ENCODE results near the gene SP140L. TPM values are rescaled to one million over a fixed set of nuclear protein-coding genes. Genes with fewer than 3 reads are reported as not detected.

The SP140L gene
- total RNA-seq, 1 donor from 2014 or later, result 3.4 TPM

DNA sequence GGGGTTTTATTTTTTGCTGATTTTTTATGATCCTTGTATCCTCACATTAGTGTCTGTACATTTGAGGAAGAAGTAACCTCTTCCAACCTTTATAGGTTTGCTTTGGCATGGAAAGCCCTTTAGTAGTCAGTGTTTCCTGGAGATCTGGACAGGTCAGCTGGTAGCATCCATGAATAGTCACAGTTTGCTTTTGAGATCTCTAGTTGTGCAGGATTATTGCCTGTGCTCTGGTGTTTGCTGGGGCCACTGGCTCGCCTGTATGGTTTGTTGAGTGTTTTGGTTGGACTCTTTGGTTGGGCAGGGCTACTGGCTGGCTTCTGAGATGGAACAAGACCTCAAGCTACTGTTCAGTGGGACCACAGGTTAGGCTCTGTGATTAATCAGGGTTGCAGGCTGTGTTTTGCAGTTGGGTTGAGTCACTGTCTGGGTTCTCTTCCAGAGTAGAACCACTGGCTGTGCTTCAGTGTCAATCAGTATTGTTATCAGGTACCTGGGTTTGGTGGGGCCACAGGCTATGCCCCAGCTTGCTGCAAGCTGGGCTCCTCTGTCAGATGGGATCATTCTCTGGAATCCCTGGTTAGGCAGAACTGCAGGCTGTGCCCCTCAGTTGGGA, 20.0 kb downstream of the SP140L start:
- no peak for DNase-seq (ENCODE audit: low spot score, unreplicated experiment)
- Mint-ChIP-seq H3K4me1 (ENCODE audit: low read depth) (peaks cover 1% of the 10 kb centered on the region), H3K9me3 (ENCODE audit: low read depth) (peaks cover 25% of the 10 kb centered on the region), H3K4me3 (ENCODE audit: low read depth) (no peak overlapping the region), H3K27me3 (no peaks in the 10 kb centered on the region), H3K36me3 (ENCODE audit: insufficient read depth) (no peaks in the 10 kb centered on the region), H3K27ac (no peak overlapping the region)
- TF ChIP-seq, protein P1, sequence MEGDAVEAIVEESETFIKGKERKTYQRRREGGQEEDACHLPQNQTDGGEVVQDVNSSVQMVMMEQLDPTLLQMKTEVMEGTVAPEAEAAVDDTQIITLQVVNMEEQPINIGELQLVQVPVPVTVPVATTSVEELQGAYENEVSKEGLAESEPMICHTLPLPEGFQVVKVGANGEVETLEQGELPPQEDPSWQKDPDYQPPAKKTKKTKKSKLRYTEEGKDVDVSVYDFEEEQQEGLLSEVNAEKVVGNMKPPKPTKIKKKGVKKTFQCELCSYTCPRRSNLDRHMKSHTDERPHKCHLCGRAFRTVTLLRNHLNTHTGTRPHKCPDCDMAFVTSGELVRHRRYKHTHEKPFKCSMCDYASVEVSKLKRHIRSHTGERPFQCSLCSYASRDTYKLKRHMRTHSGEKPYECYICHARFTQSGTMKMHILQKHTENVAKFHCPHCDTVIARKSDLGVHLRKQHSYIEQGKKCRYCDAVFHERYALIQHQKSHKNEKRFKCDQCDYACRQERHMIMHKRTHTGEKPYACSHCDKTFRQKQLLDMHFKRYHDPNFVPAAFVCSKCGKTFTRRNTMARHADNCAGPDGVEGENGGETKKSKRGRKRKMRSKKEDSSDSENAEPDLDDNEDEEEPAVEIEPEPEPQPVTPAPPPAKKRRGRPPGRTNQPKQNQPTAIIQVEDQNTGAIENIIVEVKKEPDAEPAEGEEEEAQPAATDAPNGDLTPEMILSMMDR (IDR thresholded peaks at IDR 0.05; ENCODE audit: unreplicated experiment), result no peak

DNA sequence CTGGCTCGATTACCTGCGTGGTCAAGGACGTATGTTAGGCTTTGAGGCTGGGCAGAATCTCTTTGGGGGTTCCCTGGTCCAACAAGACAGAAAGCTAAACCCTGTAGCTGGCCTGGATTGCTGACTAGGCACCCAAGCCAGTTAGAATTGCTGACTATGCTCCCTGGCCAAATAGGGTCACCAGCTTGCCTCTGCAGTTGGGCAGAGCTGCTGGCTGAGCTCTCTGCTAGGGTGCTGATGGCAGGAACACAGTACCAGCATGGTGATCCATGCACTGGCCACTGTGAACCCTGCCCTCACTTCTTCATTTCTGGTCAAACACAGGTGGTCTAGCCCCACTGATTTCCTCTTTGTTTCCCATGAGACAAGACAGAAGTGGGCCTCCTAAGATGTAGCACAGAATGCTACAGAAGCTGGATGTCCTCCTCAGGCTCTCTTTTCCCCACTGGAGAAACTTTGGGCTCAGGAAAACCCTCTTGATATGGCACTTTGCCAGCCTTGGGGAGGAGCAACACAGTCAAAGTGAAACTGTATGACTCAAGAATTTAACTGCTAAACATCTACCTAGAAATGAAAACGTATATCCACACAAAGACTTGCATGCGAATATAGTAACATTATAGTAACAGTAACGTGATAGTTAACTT, 20.8 kb downstream of the SP140L start:
- no peaks in the 10 kb centered on the region for H3K27me3 Mint-ChIP-seq
- H3K9me3 Mint-ChIP-seq (ENCODE audit: low read depth), result peaks cover 18% of the 10 kb centered on the region
- no peaks in the 10 kb centered on the region for H3K36me3 Mint-ChIP-seq (ENCODE audit: insufficient read depth)
- no peak overlapping the region for H3K27ac Mint-ChIP-seq
- no peak overlapping the region for H3K4me3 Mint-ChIP-seq (ENCODE audit: low read depth)
- H3K4me1 Mint-ChIP-seq (ENCODE audit: low read depth), result peaks cover under 1% of the 10 kb centered on the region
- TF ChIP-seq, protein P1 (IDR thresholded peaks at IDR 0.05; ENCODE audit: unreplicated experiment), result no peak
- DNase-seq (ENCODE audit: low spot score, unreplicated experiment), result no peak

DNA sequence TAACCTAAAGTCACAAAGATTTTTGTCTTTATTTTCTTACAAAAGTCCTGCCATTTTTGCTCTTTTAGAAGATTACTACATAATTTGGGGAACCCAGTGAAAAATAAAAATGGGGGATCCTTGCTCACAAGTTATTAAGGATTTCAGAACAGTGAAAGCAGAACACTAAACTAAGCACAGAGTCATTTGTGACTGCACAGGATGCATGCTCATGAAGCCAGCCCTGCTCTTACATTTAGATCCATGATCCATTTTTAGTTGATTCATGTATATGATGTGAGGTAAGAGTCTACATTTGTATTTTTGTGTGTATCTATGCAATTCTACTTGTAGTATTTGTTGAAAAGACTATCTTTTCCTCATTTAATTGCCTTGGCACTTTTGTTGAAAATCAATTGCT, 21.8 kb downstream of the SP140L start:
- no peak for DNase-seq (ENCODE audit: low spot score, unreplicated experiment)
- H3K9me3 Mint-ChIP-seq (ENCODE audit: low read depth), result peaks cover 12% of the 10 kb centered on the region
- no peak overlapping the region for H3K4me3 Mint-ChIP-seq (ENCODE audit: low read depth)
- no peak overlapping the region for H3K27ac Mint-ChIP-seq
- TF ChIP-seq, protein P1 (IDR thresholded peaks at IDR 0.05; ENCODE audit: unreplicated experiment), result no peak
- H3K4me1 Mint-ChIP-seq (ENCODE audit: low read depth), result no peaks in the 10 kb centered on the region
- H3K36me3 Mint-ChIP-seq (ENCODE audit: insufficient read depth), result no peaks in the 10 kb centered on the region
- no peaks in the 10 kb centered on the region for H3K27me3 Mint-ChIP-seq

DNA sequence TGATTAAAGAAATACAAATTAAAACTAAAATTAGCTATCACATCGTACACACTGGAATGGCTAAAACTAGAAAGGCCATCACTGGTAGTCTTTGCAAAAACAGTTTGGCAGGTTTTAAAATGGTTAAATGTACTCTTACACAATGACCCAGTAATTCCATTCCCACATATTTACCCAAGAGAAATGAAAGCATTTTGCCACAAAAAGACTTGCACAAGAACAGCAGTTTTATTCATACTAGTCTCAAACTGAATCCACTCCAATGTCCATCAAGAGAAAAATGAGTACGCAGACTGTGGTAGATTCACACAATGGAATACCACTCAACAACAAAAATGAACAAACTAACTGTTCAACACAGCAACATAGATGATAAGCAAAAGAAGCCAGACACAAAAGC, 29.1 kb downstream of the SP140L start:
- TF ChIP-seq, protein P1 (IDR thresholded peaks at IDR 0.05; ENCODE audit: unreplicated experiment), result no peak
- H3K27me3 Mint-ChIP-seq, result no peaks in the 10 kb centered on the region
- H3K27ac Mint-ChIP-seq, result no peak overlapping the region
- no peak overlapping the region for H3K4me3 Mint-ChIP-seq (ENCODE audit: low read depth)
- no peak for DNase-seq (ENCODE audit: low spot score, unreplicated experiment)
- peaks cover 7% of the 10 kb centered on the region for H3K4me1 Mint-ChIP-seq (ENCODE audit: low read depth)
- H3K36me3 Mint-ChIP-seq (ENCODE audit: insufficient read depth), result peaks cover 3% of the 10 kb centered on the region
- H3K9me3 Mint-ChIP-seq (ENCODE audit: low read depth), result peaks cover 5% of the 10 kb centered on the region

DNA sequence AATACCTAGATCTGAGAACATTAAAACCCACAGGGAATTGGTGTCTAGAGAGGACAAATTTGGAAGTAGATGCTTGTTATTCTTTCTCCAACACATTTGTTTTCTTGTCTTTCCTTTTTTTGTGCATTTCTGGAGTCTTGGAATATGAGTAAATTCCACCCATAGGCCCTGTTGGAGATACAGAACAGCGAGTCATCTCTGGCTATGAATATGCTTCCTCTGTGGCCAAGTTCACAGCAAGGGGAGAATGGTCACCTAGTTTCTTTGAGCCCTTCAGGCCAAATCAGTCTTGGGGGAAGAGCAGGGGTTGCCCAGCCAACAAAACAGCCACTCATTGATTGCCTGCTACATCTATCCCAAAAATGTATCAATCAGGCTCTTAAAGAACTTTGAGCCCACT, 31.3 kb downstream of the SP140L start:
- H3K4me1 Mint-ChIP-seq (ENCODE audit: low read depth), result peaks cover 7% of the 10 kb centered on the region
- no peak overlapping the region for H3K4me3 Mint-ChIP-seq (ENCODE audit: low read depth)

More for the DNA sequence above, 31.3 kb downstream of the SP140L start:
- Mint-ChIP-seq H3K36me3 (ENCODE audit: insufficient read depth) (peaks cover 3% of the 10 kb centered on the region), H3K27me3 (no peaks in the 10 kb centered on the region), H3K27ac (no peak overlapping the region), H3K9me3 (ENCODE audit: low read depth) (peaks cover 5% of the 10 kb centered on the region)
- TF ChIP-seq, protein P1 (IDR thresholded peaks at IDR 0.05; ENCODE audit: unreplicated experiment), result no peak
- no peak for DNase-seq (ENCODE audit: low spot score, unreplicated experiment)
